WI38 (cell line): ENCODE measurements around the gene OR14J1.

Experiments used
- H3K4me3 ChIP-seq: 2 replicates; pipeline ENCODE4 v1.5.1; 2011; ENCODE audit warnings: low read depth, mild to moderate bottlenecking, control low read depth, low read length
- CTCF ChIP-seq: IDR thresholded peaks from 2 replicates; pipeline ENCODE4 v1.5.1; 2012; ENCODE audit warnings: low read depth, mild to moderate bottlenecking, control low read depth, low read length

Gene OR14J1

GRCh38 chr6:29355603-29356002 lies 54.1 kb downstream of the OR14J1 start:
- H3K4me3 ChIP-seq = no peak overlapping the region
- TF ChIP-seq CTCF = no peak
